Duodenal mucosa (tissue), 2 donors: ENCODE results near the gene CAPN7.
"Not testable (repeated sequence)": the region's sequence is repeated elsewhere in the genome, so short reads cannot be mapped to it uniquely, and the experiment has no call there.

Source experiments
- H3K27ac ChIP-seq: one replicate; pipeline ENCODE4 v1.7.0; 2013; ENCODE audit warnings: low read depth, low read length
- H3K27me3 ChIP-seq, 2 donors: one replicate each; pipeline ENCODE4 v1.7.0; 2013; ENCODE audit warnings: low read length in 2 of 2, control low read depth in 1 of 2; ENCODE audit not compliant: insufficient read depth in 2 of 2, control insufficient read depth in 1 of 2
- H3K36me3 ChIP-seq, 2 donors: one replicate each; pipeline ENCODE4 v1.7.0; 2013; ENCODE audit warnings: low read length in 2 of 2, control low read depth in 1 of 2; ENCODE audit not compliant: insufficient read depth in 2 of 2, control insufficient read depth in 1 of 2
- H3K4me1 ChIP-seq, 2 donors: one replicate each; pipeline ENCODE4 v1.7.0; 2013; ENCODE audit warnings: low read length in 2 of 2, control low read depth in 1 of 2; ENCODE audit not compliant: insufficient read depth in 2 of 2, control insufficient read depth in 1 of 2
- H3K4me3 ChIP-seq, 2 donors: one replicate each; pipeline ENCODE4 v1.7.0; 2013; ENCODE audit warnings: low read length in 2 of 2, low read depth in 1 of 2
- H3K9ac ChIP-seq, 2 donors: one replicate each; pipeline ENCODE4 v1.7.0; 2013; ENCODE audit warnings: low read length in 2 of 2, low read depth in 1 of 2
- H3K9me3 ChIP-seq, 2 donors: one replicate each; pipeline ENCODE4 v1.7.0; 2013; ENCODE audit warnings: low read length in 2 of 2, control low read depth in 1 of 2; ENCODE audit not compliant: control insufficient read depth in 1 of 2

The CAPN7 gene

GRCh38 chr3:15172806-15173205, 33.2 kb upstream of the CAPN7 start:
- Histone ChIP-seq H3K9me3 (no peaks in the 10 kb centered on the region), H3K4me3 (no peak overlapping the region), H3K9ac (no peak overlapping the region), H3K36me3 (no peaks in the 10 kb centered on the region), H3K27me3 (peaks cover 4 to 7% of the 10 kb centered on the region in 2 donors), H3K4me1 (no peaks in the 10 kb centered on the region), H3K27ac (no peak overlapping the region)

GRCh38 chr3:15174953-15175352, 31.1 kb upstream of the CAPN7 start:
- Histone ChIP-seq H3K9ac (no peak overlapping the region), H3K4me1 (peaks cover 0 to 4% of the 10 kb centered on the region in 2 donors), H3K27me3 (peaks cover 7 to 15% of the 10 kb centered on the region in 2 donors), H3K27ac (no peak overlapping the region), H3K4me3 (no peak overlapping the region), H3K36me3 (no peaks in the 10 kb centered on the region), H3K9me3 (no peaks in the 10 kb centered on the region)

- peaks cover 7 to 16% of the 10 kb centered on the region in 2 donors for H3K27me3 ChIP-seq
- no peak overlapping the region for H3K4me3 ChIP-seq
- no peaks in the 10 kb centered on the region for H3K9me3 ChIP-seq
- H3K9ac ChIP-seq = no peak overlapping the region
- no peak overlapping the region for H3K27ac ChIP-seq
- H3K36me3 ChIP-seq = no peaks in the 10 kb centered on the region
- peaks cover 0 to 5% of the 10 kb centered on the region in 2 donors for H3K4me1 ChIP-seq
Measured at GRCh38 chr3:15175605-15176004, 30.4 kb upstream of the CAPN7 start.

- no peaks in the 10 kb centered on the region for H3K9me3 ChIP-seq
- no peak overlapping the region for H3K4me3 ChIP-seq
- H3K27ac ChIP-seq = no peak overlapping the region
- peaks cover 4 to 16% of the 10 kb centered on the region in 2 donors for H3K27me3 ChIP-seq
- H3K4me1 ChIP-seq = peaks cover 0 to 5% of the 10 kb centered on the region in 2 donors
- no peaks in the 10 kb centered on the region for H3K36me3 ChIP-seq
- H3K9ac ChIP-seq = no peak overlapping the region
Measured at GRCh38 chr3:15180042-15180611, 25.9 kb upstream of the CAPN7 start.

GRCh38 chr3:15181511-15181910, 24.5 kb upstream of the CAPN7 start:
- no peaks in the 10 kb centered on the region for H3K36me3 ChIP-seq
- no peak overlapping the region for H3K9ac ChIP-seq
- no peaks in the 10 kb centered on the region for H3K9me3 ChIP-seq
- H3K27ac ChIP-seq = no peak overlapping the region
- no peak overlapping the region for H3K4me3 ChIP-seq
- H3K27me3 ChIP-seq = peaks cover 4 to 13% of the 10 kb centered on the region in 2 donors
- peaks cover 0 to 5% of the 10 kb centered on the region in 2 donors for H3K4me1 ChIP-seq

- peaks cover 4 to 13% of the 10 kb centered on the region in 2 donors for H3K27me3 ChIP-seq
- no peaks in the 10 kb centered on the region for H3K9me3 ChIP-seq
- H3K27ac ChIP-seq = no peak overlapping the region
Measured at GRCh38 chr3:15181963-15182362, 24.1 kb upstream of the CAPN7 start.

GRCh38 chr3:15183011-15183410, 23.0 kb upstream of the CAPN7 start:
- no peak overlapping the region for H3K27ac ChIP-seq
- H3K9ac ChIP-seq = no peak overlapping the region
- no peak overlapping the region for H3K4me3 ChIP-seq
- H3K9me3 ChIP-seq = no peaks in the 10 kb centered on the region
- H3K27me3 ChIP-seq = peaks cover 0 to 10% of the 10 kb centered on the region in 2 donors
- no peaks in the 10 kb centered on the region for H3K36me3 ChIP-seq
- H3K4me1 ChIP-seq = peaks cover 0 to 5% of the 10 kb centered on the region in 2 donors

More at GRCh38 chr3:15181963-15182362, 24.1 kb upstream of the CAPN7 start:
- Histone ChIP-seq H3K36me3 (no peaks in the 10 kb centered on the region), H3K4me1 (peaks cover 0 to 5% of the 10 kb centered on the region in 2 donors), H3K9ac (no peak overlapping the region), H3K4me3 (no peak overlapping the region)

- H3K9ac ChIP-seq = no peak overlapping the region
- H3K9me3 ChIP-seq = no peaks in the 10 kb centered on the region
- H3K36me3 ChIP-seq = no peaks in the 10 kb centered on the region
- no peak overlapping the region for H3K4me3 ChIP-seq
- H3K4me1 ChIP-seq = no peaks in the 10 kb centered on the region
- H3K27ac ChIP-seq = no peak overlapping the region
- no peaks in the 10 kb centered on the region for H3K27me3 ChIP-seq
Measured at GRCh38 chr3:15185404-15185803, 20.6 kb upstream of the CAPN7 start.

- no peaks in the 10 kb centered on the region for H3K36me3 ChIP-seq
- no peaks in the 10 kb centered on the region for H3K27me3 ChIP-seq
Measured at GRCh38 chr3:15186101-15186476, 20.0 kb upstream of the CAPN7 start.

GRCh38 chr3:15186477-15187164, 19.4 kb upstream of the CAPN7 start:
- not testable (repeated sequence) for H3K27ac ChIP-seq, H3K4me1 ChIP-seq, H3K4me3 ChIP-seq, H3K36me3 ChIP-seq, H3K9me3 ChIP-seq, H3K9ac ChIP-seq, H3K27me3 ChIP-seq

More at GRCh38 chr3:15186101-15186476, 20.0 kb upstream of the CAPN7 start:
- no peak overlapping the region for H3K9ac ChIP-seq
- H3K9me3 ChIP-seq = no peaks in the 10 kb centered on the region
- no peak overlapping the region for H3K4me3 ChIP-seq
- H3K4me1 ChIP-seq = no peaks in the 10 kb centered on the region
- no peak overlapping the region for H3K27ac ChIP-seq
